ENCODE data around the gene DHRS4.
"Not testable (repeated sequence)": the region's sequence is repeated elsewhere in the genome, so short reads cannot be mapped to it uniquely, and the experiment has no call there.

Gene DHRS4

DNA sequence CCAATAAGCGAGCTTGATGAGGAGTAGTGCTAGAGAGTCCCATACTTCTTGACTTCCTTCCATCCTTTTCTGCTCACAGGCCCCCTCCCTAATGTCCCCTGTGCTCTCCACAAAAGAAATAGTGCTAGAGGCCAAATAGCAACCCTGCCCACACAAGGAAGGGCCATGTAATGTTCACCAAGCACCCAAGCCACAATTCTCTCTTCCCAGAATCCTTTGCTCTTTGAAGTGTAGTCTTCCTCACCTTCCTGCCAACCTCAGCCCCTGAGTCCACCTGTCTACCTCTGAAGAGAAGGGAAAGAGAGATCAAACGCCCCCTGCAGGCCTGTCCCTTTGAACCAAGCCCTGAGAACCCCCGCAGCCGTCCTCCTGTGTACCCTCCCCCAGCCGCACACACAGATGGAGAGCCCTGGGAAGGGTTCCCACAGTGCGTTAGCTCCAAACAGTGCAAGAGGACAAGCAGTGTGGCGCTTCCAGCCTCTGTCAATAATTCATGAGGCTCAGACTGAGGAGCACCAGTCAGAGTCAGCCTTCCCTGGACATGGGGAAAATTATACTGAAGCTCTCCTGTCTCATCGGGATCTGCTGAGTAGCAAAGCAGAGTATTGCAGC, 1.9 kb upstream of the DHRS4 start:
- no peak for DNase-seq
- peaks cover 0 to 8% (median 5%) of the 10 kb centered on the region in 5 experiments for H3K9me3 ChIP-seq (ENCODE audit: control extremely low read depth in 1 of 5, control insufficient read depth in 4 of 5, insufficient read depth in 2 of 5, low read depth in 1 of 5, low read length in 4 of 5)
- H3K4me1 ChIP-seq (ENCODE audit: control extremely low read depth in 1 of 4, control insufficient read depth in 4 of 4, insufficient read depth in 4 of 4, low read length in 3 of 4), result peaks cover 3 to 20% (median 8%) of the 10 kb centered on the region in 4 experiments
- no peaks in the 10 kb centered on the region for H3K27me3 ChIP-seq (replicated peaks in 2 of 5; ENCODE audit: control insufficient read depth in 4 of 5, insufficient read depth in 5 of 5, low read length in 4 of 5)
- ChIA-PET CTCF (interaction anchor here (1.2 to 1.3 kb wide), 2 partner anchors 19 to 318 kb away, joined by 4 read pairs; no protein-coding TSS in a partner anchor), POLR2A (no interaction called here)
- H3K36me3 ChIP-seq (ENCODE audit: control insufficient read depth in 4 of 4, insufficient read depth in 4 of 4, low read length in 3 of 4), result peaks cover 0 to 7% (median 0%) of the 10 kb centered on the region in 4 experiments
- WGBS (ENCODE audit: insufficient coverage), result 99% methylated on average over 7 of the region's 8 CpGs
- no peak overlapping the region for H3K27ac ChIP-seq (ENCODE audit: insufficient read depth in 1 of 2, low read depth in 1 of 2, low read length in 2 of 2, poor library complexity in 1 of 2, severe bottlenecking in 2 of 2)
- H3K4me3 ChIP-seq (ENCODE audit: control insufficient read depth in 1 of 7, extremely low read depth in 1 of 7, insufficient read depth in 4 of 7, low read depth in 2 of 7, low read length in 6 of 7), result no peak overlapping the region

GRCh38 chr14:23953116-23953463, 480 bp upstream of the DHRS4 start:
- peaks cover 3 to 20% (median 8%) of the 10 kb centered on the region in 4 experiments for H3K4me1 ChIP-seq (ENCODE audit: control extremely low read depth in 1 of 4, control insufficient read depth in 4 of 4, insufficient read depth in 4 of 4, low read length in 3 of 4)
- H3K36me3 ChIP-seq (ENCODE audit: control insufficient read depth in 4 of 4, insufficient read depth in 4 of 4, low read length in 3 of 4); H3K27me3 ChIP-seq (replicated peaks in 2 of 5; ENCODE audit: control insufficient read depth in 4 of 5, insufficient read depth in 5 of 5, low read length in 4 of 5); DNase-seq; H3K9me3 ChIP-seq (ENCODE audit: control extremely low read depth in 1 of 5, control insufficient read depth in 4 of 5, insufficient read depth in 2 of 5, low read depth in 1 of 5, low read length in 4 of 5); POLR2A ChIA-PET: not testable (repeated sequence)
- CTCF ChIA-PET, result interaction anchor here (0.9 to 1.3 kb wide), 5 partner anchors 20 to 321 kb away, joined by 4 to 7 read pairs (median 4); no protein-coding TSS in a partner anchor
- H3K4me3 ChIP-seq (ENCODE audit: control insufficient read depth in 1 of 7, extremely low read depth in 1 of 7, insufficient read depth in 4 of 7, low read depth in 2 of 7, low read length in 6 of 7), result peak overlapping the region; percentile 80 to 97 (median 92)
- H3K27ac ChIP-seq (ENCODE audit: insufficient read depth in 1 of 2, low read depth in 1 of 2, low read length in 2 of 2, poor library complexity in 1 of 2, severe bottlenecking in 2 of 2), result peak overlapping the region; percentile 66 to 82
- WGBS (ENCODE audit: insufficient coverage), result 71% methylated on average over 6 of the region's 6 CpGs

- Histone ChIP-seq H3K4me3 (ENCODE audit: control insufficient read depth in 1 of 7, extremely low read depth in 1 of 7, insufficient read depth in 4 of 7, low read depth in 2 of 7, low read length in 6 of 7) (peak overlapping the region in 6 of 7 experiments; percentile 84 to 97 (median 92)), H3K36me3 (ENCODE audit: control insufficient read depth in 4 of 4, insufficient read depth in 4 of 4, low read length in 3 of 4) (peaks cover 0 to 10% (median 0%) of the 10 kb centered on the region in 4 experiments), H3K4me1 (ENCODE audit: control extremely low read depth in 1 of 4, control insufficient read depth in 4 of 4, insufficient read depth in 4 of 4, low read length in 3 of 4) (peaks cover 3 to 20% (median 8%) of the 10 kb centered on the region in 4 experiments), H3K27ac (ENCODE audit: insufficient read depth in 1 of 2, low read depth in 1 of 2, low read length in 2 of 2, poor library complexity in 1 of 2, severe bottlenecking in 2 of 2) (peak overlapping the region in 1 of 2 experiments; percentile 82)
- WGBS (ENCODE audit: insufficient coverage), result 0% methylated on average over 3 of the region's 6 CpGs
- H3K27me3 ChIP-seq (replicated peaks in 2 of 5; ENCODE audit: control insufficient read depth in 4 of 5, insufficient read depth in 5 of 5, low read length in 4 of 5); H3K9me3 ChIP-seq (ENCODE audit: control extremely low read depth in 1 of 5, control insufficient read depth in 4 of 5, insufficient read depth in 2 of 5, low read depth in 1 of 5, low read length in 4 of 5); DNase-seq; POLR2A ChIA-PET: not testable (repeated sequence)
- CTCF ChIA-PET, result interaction anchor here (0.6 to 1.3 kb wide), 5 partner anchors 24 to 314 kb away, joined by 3 to 7 read pairs (median 3); no protein-coding TSS in a partner anchor
Observed at GRCh38 chr14:23954279-23954614, 677 bp downstream of the DHRS4 start.

DNA sequence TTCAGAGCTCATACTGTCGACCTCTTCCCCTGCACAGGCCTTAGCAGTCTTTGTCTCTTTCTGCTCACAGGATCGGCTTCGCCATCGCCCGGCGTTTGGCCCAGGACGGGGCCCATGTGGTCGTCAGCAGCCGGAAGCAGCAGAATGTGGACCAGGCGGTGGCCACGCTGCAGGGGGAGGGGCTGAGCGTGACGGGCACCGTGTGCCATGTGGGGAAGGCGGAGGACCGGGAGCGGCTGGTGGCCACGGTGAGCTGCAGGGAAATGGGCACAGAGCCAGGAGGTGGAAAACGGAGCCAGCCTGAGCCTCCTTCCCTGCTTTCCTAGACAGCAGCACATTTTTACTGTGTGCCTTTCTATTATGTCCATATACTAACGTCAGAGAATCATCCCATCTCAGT, 1.4 kb downstream of the DHRS4 start:
- H3K9me3 ChIP-seq (ENCODE audit: control extremely low read depth in 1 of 5, control insufficient read depth in 4 of 5, insufficient read depth in 2 of 5, low read depth in 1 of 5, low read length in 4 of 5); DNase-seq; POLR2A ChIA-PET; H3K27me3 ChIP-seq (replicated peaks in 2 of 5; ENCODE audit: control insufficient read depth in 4 of 5, insufficient read depth in 5 of 5, low read length in 4 of 5); H3K4me3 ChIP-seq (ENCODE audit: control insufficient read depth in 1 of 7, extremely low read depth in 1 of 7, insufficient read depth in 4 of 7, low read depth in 2 of 7, low read length in 6 of 7); H3K27ac ChIP-seq (ENCODE audit: insufficient read depth in 1 of 2, low read depth in 1 of 2, low read length in 2 of 2, poor library complexity in 1 of 2, severe bottlenecking in 2 of 2): not testable (repeated sequence)
- Histone ChIP-seq H3K36me3 (ENCODE audit: control insufficient read depth in 4 of 4, insufficient read depth in 4 of 4, low read length in 3 of 4) (peaks cover 0 to 10% (median 0%) of the 10 kb centered on the region in 4 experiments), H3K4me1 (ENCODE audit: control extremely low read depth in 1 of 4, control insufficient read depth in 4 of 4, insufficient read depth in 4 of 4, low read length in 3 of 4) (peaks cover 3 to 20% (median 8%) of the 10 kb centered on the region in 4 experiments)
- CTCF ChIA-PET, result interaction anchor here (0.6 to 1.3 kb wide), 4 partner anchors 44 to 315 kb away, joined by 3 read pairs; no protein-coding TSS in a partner anchor
- 96% methylated on average over 3 of the region's 20 CpGs for WGBS (ENCODE audit: insufficient coverage)

DNA sequence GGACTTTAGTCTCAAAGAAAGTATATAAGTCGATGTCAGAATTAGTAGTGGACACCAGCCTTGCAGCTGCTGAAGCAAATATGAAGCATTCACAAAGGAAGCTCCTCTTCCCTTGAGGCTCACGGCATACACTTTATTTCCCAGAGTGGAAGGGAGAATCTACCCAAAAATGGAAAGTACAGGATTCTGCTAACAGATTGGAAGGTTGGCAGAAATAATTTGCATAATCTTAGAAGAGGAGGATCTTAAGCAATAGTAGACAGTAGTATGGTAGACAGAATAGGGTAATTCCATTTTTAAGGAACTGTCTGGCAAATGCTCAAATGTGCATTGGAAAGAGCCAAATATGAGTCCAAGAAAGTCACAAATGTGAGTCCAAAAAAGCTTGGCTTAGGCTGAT, 2.2 kb downstream of the DHRS4 start:
- CTCF ChIA-PET; POLR2A ChIA-PET; H3K9me3 ChIP-seq (ENCODE audit: control extremely low read depth in 1 of 5, control insufficient read depth in 4 of 5, insufficient read depth in 2 of 5, low read depth in 1 of 5, low read length in 4 of 5); H3K27ac ChIP-seq (ENCODE audit: insufficient read depth in 1 of 2, low read depth in 1 of 2, low read length in 2 of 2, poor library complexity in 1 of 2, severe bottlenecking in 2 of 2); H3K27me3 ChIP-seq (replicated peaks in 2 of 5; ENCODE audit: control insufficient read depth in 4 of 5, insufficient read depth in 5 of 5, low read length in 4 of 5); H3K4me3 ChIP-seq (ENCODE audit: control insufficient read depth in 1 of 7, extremely low read depth in 1 of 7, insufficient read depth in 4 of 7, low read depth in 2 of 7, low read length in 6 of 7); DNase-seq: not testable (repeated sequence)
- peaks cover 3 to 20% (median 8%) of the 10 kb centered on the region in 4 experiments for H3K4me1 ChIP-seq (ENCODE audit: control extremely low read depth in 1 of 4, control insufficient read depth in 4 of 4, insufficient read depth in 4 of 4, low read length in 3 of 4)
- H3K36me3 ChIP-seq (ENCODE audit: control insufficient read depth in 4 of 4, insufficient read depth in 4 of 4, low read length in 3 of 4), result peaks cover 0 to 10% (median 0%) of the 10 kb centered on the region in 4 experiments
- WGBS (ENCODE audit: insufficient coverage), result 100% methylated on average over 1 of the region's 2 CpGs

DNA sequence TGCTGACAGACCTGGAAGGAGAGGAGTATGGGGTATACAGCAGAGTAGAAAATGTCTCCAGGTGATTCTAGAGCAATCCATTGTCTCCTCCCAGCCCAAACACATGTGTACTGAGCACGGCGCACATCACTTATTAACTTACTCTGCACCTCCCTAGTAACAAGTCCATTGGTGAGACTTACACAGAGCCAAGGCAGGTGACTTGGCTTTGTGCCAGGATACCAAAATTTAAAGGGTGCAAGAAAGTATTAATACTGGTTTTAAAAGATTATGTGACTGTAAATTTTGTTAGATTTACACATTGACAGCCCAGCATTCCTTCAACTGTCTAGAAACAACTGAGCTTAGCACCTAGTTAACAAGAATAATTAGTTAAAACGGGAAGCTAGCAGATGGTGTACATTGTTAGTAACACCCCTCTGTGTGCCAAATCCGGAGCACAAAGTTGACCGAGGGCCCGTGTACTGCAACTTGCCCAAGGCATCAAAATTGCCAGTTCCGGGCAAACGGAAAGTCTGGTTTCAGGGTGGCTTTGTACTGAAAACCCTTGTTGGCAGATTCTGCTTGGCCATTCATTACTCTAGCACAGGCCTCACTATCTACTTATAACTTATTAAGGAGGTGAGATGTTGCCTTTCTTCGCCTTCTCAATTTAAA, 4.5 kb downstream of the DHRS4 start:
- H3K9me3 ChIP-seq (ENCODE audit: control extremely low read depth in 1 of 5, control insufficient read depth in 4 of 5, insufficient read depth in 2 of 5, low read depth in 1 of 5, low read length in 4 of 5); POLR2A ChIA-PET; DNase-seq; H3K27ac ChIP-seq (ENCODE audit: insufficient read depth in 1 of 2, low read depth in 1 of 2, low read length in 2 of 2, poor library complexity in 1 of 2, severe bottlenecking in 2 of 2); H3K4me3 ChIP-seq (ENCODE audit: control insufficient read depth in 1 of 7, extremely low read depth in 1 of 7, insufficient read depth in 4 of 7, low read depth in 2 of 7, low read length in 6 of 7); H3K27me3 ChIP-seq (replicated peaks in 2 of 5; ENCODE audit: control insufficient read depth in 4 of 5, insufficient read depth in 5 of 5, low read length in 4 of 5); CTCF ChIA-PET; H3K4me1 ChIP-seq (ENCODE audit: control extremely low read depth in 1 of 4, control insufficient read depth in 4 of 4, insufficient read depth in 4 of 4, low read length in 3 of 4): not testable (repeated sequence)
- peaks cover 0 to 10% (median 0%) of the 10 kb centered on the region in 4 experiments for H3K36me3 ChIP-seq (ENCODE audit: control insufficient read depth in 4 of 4, insufficient read depth in 4 of 4, low read length in 3 of 4)
- WGBS (ENCODE audit: insufficient coverage), result 97% methylated on average over 8 of the region's 9 CpGs

DNA sequence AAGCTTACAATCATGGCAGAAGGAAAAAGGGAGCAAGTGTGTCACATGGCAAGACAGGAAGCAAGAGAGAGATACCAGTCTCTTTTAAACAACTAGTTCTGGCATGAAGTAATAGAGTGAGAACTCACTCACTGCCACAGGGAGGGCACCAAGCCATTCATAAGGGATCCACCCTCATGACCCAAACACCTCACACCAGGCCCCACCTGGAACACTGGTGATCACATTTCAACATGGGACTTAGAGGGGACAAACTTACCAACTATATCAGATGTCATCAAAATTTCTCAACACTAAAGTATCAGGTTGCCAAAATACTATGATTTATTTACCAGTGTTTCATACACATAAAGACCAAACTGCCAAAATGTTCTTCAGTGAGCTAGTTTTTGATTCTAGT, 7.3 kb downstream of the DHRS4 start:
- CTCF ChIA-PET; H3K4me3 ChIP-seq (ENCODE audit: control insufficient read depth in 1 of 7, extremely low read depth in 1 of 7, insufficient read depth in 4 of 7, low read depth in 2 of 7, low read length in 6 of 7); H3K27me3 ChIP-seq (replicated peaks in 2 of 5; ENCODE audit: control insufficient read depth in 4 of 5, insufficient read depth in 5 of 5, low read length in 4 of 5); H3K4me1 ChIP-seq (ENCODE audit: control extremely low read depth in 1 of 4, control insufficient read depth in 4 of 4, insufficient read depth in 4 of 4, low read length in 3 of 4); POLR2A ChIA-PET; DNase-seq; H3K27ac ChIP-seq (ENCODE audit: insufficient read depth in 1 of 2, low read depth in 1 of 2, low read length in 2 of 2, poor library complexity in 1 of 2, severe bottlenecking in 2 of 2); H3K36me3 ChIP-seq (ENCODE audit: control insufficient read depth in 4 of 4, insufficient read depth in 4 of 4, low read length in 3 of 4); H3K9me3 ChIP-seq (ENCODE audit: control extremely low read depth in 1 of 5, control insufficient read depth in 4 of 5, insufficient read depth in 2 of 5, low read depth in 1 of 5, low read length in 4 of 5): not testable (repeated sequence)
